Cardiac fibroblast (primary cell): ENCODE data around the gene DHRS4L2.
A peak's percentile ranks its signal among the peaks of the same experiment; 100 is the strongest.
"Not testable (repeated sequence)": the region's sequence is repeated elsewhere in the genome, so short reads cannot be mapped to it uniquely, and the experiment has no call there.

Experiments used
- DNase-seq, 2 donors: peaks; one replicate each; pipeline versions ENCODE4 v3.0.0 to v3.0.0-alpha.2; 2010; ENCODE audit warnings: low read depth in 2 of 2
- H3K4me3 ChIP-seq, 2 donors: replicated peaks in 1 of 2; 1 replicate in 1 of 2; 2 replicates in 1 of 2; pipeline ENCODE4 v1.5.1; 2011; ENCODE audit warnings: low read depth in 2 of 2, low read length in 2 of 2, mild to moderate bottlenecking in 2 of 2, moderate library complexity in 1 of 2
- TF ChIP-seq, protein P1 (sequence below): IDR thresholded peaks from one replicate; pipeline ENCODE4 v1.5.1; 2011; ENCODE audit warnings: low read depth, mild to moderate bottlenecking, low read length, inconsistent platforms

DHRS4L2 gene

DNA sequence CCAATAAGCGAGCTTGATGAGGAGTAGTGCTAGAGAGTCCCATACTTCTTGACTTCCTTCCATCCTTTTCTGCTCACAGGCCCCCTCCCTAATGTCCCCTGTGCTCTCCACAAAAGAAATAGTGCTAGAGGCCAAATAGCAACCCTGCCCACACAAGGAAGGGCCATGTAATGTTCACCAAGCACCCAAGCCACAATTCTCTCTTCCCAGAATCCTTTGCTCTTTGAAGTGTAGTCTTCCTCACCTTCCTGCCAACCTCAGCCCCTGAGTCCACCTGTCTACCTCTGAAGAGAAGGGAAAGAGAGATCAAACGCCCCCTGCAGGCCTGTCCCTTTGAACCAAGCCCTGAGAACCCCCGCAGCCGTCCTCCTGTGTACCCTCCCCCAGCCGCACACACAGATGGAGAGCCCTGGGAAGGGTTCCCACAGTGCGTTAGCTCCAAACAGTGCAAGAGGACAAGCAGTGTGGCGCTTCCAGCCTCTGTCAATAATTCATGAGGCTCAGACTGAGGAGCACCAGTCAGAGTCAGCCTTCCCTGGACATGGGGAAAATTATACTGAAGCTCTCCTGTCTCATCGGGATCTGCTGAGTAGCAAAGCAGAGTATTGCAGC, 37.0 kb upstream of the DHRS4L2 start:
- TF ChIP-seq, protein P1, sequence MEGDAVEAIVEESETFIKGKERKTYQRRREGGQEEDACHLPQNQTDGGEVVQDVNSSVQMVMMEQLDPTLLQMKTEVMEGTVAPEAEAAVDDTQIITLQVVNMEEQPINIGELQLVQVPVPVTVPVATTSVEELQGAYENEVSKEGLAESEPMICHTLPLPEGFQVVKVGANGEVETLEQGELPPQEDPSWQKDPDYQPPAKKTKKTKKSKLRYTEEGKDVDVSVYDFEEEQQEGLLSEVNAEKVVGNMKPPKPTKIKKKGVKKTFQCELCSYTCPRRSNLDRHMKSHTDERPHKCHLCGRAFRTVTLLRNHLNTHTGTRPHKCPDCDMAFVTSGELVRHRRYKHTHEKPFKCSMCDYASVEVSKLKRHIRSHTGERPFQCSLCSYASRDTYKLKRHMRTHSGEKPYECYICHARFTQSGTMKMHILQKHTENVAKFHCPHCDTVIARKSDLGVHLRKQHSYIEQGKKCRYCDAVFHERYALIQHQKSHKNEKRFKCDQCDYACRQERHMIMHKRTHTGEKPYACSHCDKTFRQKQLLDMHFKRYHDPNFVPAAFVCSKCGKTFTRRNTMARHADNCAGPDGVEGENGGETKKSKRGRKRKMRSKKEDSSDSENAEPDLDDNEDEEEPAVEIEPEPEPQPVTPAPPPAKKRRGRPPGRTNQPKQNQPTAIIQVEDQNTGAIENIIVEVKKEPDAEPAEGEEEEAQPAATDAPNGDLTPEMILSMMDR, result no peak
- no peak overlapping the region for H3K4me3 ChIP-seq
- DNase-seq, result no peak

DNA sequence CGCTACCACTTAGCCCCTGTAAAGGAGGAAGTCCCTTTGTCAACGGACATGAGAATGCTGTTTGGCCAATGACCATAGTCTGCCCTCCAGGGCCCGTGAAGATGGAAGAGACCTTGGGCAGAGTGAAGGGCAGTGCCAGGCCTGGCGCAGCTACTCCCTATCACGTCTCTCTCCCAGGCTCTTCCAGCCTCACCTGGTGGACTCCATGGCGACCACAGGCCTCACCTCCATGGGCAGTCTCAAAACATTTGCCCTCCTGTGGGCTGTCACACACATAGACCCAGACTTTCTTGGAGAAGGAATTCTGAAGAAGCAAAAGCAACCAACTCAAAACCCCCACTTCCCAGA, 35.6 kb upstream of the DHRS4L2 start:
- peak overlapping the region; percentile 83 for H3K4me3 ChIP-seq
- DNase-seq, result not testable (repeated sequence)

DNA sequence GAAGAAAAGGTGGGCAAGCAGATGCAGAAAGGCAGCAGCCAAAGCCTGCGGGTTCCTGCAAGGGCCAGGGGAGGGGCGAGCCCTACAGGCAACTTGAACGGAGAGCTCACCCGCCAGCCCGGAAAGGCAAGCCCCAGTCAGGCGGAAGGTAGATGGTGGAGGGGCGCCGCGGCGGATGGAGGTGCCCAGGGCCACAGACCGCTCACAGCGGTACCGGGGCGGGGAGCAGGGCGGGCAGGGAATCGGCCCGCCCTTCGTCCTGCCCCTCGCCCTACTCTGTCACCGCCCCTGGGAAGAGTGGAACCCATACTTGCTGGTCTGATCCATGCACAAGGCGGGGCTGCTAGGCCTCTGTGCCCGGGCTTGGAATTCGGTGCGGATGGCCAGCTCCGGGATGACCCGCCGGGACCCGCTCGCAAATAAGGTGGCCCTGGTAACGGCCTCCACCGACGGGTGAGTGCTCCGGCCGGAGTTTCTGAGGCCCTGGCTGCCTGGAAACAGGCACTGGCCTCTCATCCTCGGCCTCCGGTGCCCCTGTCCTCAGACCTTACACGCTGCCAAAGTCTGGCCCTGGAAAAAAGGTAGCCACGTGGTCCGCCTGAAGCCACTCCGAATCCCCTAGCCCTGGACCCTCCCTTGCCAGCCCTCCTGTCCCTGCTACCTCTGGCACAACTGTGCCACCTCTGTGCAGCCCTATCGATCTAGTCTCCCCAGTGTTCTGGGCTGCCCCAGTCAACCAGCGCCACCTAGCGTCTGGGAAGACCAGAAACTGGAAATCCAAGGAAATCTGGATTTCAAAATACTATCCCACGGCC, 35.1 kb upstream of the DHRS4L2 start, which contains the start of gene DHRS4:
Gene DHRS4 (plus strand): TSS at position 307 of the 815 bp plus-strand sequence. CDS start 19 bp downstream, at position 326.
- peak within 1 kb of the TSS; percentile 83 for H3K4me3 ChIP-seq
- TF ChIP-seq, protein P1, result peak; percentile 92
- peak; percentile 82 to 85 for DNase-seq

DNA sequence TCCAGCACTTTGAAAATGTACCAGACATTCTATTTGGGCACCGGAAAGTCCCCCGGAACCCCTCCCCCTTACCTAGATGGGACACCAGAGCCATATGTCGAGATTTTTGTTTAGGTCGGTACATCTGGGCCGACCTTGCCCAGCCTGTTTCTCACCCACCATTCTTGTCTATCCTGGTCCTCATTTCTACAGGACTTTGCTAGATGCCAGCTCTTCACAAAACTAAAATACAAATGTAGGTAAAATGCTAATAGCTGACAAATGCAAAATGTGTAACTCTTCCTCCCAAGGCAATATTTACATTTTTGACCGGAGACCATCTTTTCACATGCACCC, 34.5 kb upstream of the DHRS4L2 start:
- not testable (repeated sequence) for DNase-seq

DNA sequence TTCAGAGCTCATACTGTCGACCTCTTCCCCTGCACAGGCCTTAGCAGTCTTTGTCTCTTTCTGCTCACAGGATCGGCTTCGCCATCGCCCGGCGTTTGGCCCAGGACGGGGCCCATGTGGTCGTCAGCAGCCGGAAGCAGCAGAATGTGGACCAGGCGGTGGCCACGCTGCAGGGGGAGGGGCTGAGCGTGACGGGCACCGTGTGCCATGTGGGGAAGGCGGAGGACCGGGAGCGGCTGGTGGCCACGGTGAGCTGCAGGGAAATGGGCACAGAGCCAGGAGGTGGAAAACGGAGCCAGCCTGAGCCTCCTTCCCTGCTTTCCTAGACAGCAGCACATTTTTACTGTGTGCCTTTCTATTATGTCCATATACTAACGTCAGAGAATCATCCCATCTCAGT, 33.8 kb upstream of the DHRS4L2 start:
- DNase-seq, H3K4me3 ChIP-seq: not testable (repeated sequence)

More for the DNA sequence above, 34.5 kb upstream of the DHRS4L2 start:
- peak overlapping the region; percentile 83 for H3K4me3 ChIP-seq

DNA sequence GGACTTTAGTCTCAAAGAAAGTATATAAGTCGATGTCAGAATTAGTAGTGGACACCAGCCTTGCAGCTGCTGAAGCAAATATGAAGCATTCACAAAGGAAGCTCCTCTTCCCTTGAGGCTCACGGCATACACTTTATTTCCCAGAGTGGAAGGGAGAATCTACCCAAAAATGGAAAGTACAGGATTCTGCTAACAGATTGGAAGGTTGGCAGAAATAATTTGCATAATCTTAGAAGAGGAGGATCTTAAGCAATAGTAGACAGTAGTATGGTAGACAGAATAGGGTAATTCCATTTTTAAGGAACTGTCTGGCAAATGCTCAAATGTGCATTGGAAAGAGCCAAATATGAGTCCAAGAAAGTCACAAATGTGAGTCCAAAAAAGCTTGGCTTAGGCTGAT, 32.9 kb upstream of the DHRS4L2 start:
- not testable (repeated sequence) for DNase-seq, H3K4me3 ChIP-seq

DNA sequence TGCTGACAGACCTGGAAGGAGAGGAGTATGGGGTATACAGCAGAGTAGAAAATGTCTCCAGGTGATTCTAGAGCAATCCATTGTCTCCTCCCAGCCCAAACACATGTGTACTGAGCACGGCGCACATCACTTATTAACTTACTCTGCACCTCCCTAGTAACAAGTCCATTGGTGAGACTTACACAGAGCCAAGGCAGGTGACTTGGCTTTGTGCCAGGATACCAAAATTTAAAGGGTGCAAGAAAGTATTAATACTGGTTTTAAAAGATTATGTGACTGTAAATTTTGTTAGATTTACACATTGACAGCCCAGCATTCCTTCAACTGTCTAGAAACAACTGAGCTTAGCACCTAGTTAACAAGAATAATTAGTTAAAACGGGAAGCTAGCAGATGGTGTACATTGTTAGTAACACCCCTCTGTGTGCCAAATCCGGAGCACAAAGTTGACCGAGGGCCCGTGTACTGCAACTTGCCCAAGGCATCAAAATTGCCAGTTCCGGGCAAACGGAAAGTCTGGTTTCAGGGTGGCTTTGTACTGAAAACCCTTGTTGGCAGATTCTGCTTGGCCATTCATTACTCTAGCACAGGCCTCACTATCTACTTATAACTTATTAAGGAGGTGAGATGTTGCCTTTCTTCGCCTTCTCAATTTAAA, 30.7 kb upstream of the DHRS4L2 start:
- not testable (repeated sequence) for H3K4me3 ChIP-seq, DNase-seq

DNA sequence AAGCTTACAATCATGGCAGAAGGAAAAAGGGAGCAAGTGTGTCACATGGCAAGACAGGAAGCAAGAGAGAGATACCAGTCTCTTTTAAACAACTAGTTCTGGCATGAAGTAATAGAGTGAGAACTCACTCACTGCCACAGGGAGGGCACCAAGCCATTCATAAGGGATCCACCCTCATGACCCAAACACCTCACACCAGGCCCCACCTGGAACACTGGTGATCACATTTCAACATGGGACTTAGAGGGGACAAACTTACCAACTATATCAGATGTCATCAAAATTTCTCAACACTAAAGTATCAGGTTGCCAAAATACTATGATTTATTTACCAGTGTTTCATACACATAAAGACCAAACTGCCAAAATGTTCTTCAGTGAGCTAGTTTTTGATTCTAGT, 27.8 kb upstream of the DHRS4L2 start:
- DNase-seq, H3K4me3 ChIP-seq: not testable (repeated sequence)

DNA sequence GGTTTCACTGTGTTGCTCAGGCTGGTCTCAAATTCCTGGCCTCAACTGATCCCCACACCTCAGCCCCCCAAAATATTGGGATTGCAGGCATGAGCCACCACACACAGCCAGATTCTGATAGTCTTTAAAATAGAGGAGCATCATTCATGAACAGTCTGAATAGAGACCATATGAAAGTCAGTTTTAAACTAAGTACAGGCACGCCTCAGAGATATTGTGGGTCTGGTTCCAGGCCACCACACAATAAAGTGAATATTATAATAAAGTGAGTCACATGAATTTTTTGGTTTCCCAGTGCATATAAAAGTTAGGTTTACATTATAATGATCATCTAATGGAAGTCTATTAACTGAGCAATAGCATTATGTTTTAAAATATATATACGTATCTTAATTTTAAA, 27.0 kb upstream of the DHRS4L2 start:
- not testable (repeated sequence) for DNase-seq

DNA sequence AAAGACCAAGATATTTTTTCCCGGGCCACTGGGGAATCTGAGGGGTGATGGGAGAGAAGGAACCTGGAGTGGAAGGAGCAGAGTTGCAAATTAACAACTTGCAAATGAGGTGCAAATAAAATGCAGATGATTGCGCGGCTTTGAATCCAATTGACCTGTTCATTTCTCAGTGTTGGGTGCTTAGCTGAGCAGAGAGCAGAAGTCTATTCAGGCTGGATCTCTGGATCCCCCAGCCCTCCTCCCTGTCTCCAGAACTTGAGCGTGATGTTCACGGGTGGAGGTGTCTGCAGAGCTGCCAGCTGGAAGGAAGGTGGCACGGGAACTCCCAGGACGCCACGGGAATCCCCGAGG, 19.6 kb upstream of the DHRS4L2 start:
- not testable (repeated sequence) for DNase-seq, H3K4me3 ChIP-seq

More for the DNA sequence above, 27.0 kb upstream of the DHRS4L2 start:
- H3K4me3 ChIP-seq, result not testable (repeated sequence)

DNA sequence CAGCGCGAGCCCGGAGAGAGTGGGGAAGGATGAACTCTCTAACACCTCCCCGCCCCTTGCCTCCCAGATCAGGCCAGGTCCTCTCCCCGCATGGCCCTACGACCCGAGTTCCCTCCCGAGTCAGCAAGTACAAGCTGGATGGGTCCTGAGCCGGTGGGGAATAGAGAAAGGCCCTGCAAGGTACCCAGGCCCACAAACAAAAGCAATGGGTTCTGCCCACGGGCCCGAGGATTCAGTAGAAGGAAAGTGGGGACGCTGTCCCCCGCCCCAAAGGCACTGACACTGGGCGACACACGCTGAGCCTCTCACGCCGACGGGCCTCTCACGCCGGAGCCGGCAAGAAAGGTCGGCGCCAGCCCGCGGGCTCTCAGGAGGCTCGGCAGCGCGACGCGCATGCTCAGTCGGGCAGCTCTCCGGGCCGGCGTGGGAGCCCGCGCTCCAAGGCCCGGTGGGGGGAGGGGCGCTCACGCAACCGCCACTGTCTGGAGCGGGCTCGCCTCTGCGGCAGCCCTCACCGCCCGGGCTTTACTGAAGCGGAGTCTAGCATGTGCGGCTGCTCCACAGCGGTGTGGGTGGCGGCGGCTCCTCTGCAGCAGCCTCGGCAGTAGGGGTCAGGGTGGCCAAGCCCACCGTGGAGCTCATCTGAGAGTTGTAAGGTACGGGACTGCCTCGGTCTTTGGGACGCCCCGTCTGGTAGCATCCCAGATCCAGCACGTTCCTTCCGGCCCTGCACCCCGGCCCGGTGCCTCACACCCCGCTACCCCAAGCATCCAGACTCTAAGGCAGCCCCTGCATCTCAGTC, 19.0 kb upstream of the DHRS4L2 start:
- DNase-seq, result not testable (repeated sequence)

DNA sequence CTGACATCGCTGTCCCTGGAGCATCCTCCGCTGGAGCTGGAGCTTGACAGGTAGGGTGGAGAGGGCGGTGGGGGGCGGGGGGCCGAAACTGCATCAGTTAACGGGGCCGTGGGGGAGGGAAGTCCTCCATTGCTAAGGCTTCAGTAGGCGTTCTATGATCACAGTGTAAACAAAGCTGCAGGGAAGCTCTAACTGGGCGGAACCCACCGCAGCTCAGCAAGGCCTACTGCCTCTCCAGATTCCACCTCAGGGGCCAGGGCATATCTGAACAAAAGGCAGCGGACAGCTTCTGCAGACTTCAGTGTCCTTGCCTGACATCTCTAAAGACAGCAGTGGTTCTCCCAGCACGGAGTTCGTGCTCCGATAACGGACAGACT, 18.5 kb upstream of the DHRS4L2 start:
- not testable (repeated sequence) for DNase-seq, H3K4me3 ChIP-seq

More for the DNA sequence above, 19.0 kb upstream of the DHRS4L2 start:
- peak overlapping the region; percentile 33 to 37 for H3K4me3 ChIP-seq

DNA sequence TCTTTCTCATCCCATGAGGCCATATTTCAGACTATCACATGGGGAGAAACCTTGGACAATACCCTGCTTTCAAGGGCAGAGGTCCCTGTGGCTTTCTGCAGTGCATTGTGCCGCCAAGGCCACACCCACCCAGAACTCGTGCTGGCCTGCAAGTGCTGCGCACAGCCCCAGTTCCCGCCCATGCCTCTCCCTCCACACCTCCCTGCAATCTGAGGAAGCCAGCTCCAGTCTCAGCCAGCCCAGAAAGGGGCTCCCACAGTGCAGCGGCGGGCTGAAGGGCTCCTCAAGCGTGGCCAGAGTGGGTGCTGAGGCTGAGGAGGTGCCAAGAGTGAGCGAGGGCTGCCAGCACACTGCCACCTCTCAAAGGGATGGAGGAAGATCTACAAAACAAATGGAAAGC, 15.6 kb upstream of the DHRS4L2 start:
- not testable (repeated sequence) for DNase-seq, H3K4me3 ChIP-seq

DNA sequence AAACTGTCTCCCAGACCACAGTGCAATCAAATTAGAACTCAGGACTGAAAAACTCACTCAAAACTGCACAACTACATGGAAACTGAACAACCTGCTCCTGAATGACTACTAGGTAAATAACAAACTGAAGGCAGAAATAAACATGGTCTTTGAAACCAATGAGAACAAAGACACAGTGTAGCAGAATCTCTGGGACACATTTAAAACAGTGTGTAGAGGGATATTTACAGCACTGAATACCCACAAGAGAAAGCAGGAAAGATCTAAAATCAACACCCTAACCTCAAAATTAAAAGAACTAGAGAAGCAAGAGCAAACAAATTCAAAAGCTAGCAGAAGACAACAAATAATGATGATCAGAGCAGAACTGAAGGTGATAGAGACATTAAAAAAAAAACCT, 14.7 kb upstream of the DHRS4L2 start:
- not testable (repeated sequence) for H3K4me3 ChIP-seq, DNase-seq
